ENCODE results near the gene KBTBD4. TPM values are rescaled to one million over a fixed set of nuclear protein-coding genes. Genes with fewer than 3 reads are reported as not detected.

Gene KBTBD4
- total and polyA plus RNA-seq, 2 of the 8 experiments (the other 6 are each of a cell fraction or from before 2014, with no cell fraction given): 12.0 to 19.5 TPM

DNA sequence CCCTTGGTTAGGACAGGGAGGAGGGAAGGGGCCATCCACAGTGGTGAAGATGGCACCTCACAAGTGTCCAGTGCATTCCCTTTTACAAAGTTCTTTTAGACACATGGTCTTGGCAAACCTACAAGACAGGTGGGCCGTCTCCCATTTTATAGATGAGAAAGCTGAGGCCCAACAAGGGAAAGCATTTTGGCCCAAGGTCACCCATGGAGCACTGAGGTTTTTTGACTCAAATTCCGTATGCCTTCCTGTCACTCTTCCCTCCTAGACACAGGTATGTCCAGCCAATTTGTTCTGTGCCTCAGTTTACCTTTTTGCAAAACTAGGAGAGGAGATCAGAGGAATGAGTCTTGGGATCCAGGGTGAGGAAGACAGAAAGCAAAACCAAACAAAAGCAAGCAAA is 14.2 kb upstream of the KBTBD4 start:
- H3K4me2 ChIP-seq (ENCODE audit: insufficient read depth in 1 of 2, low read depth in 2 of 2, low read length in 2 of 2): peak overlapping the region; percentile 66 to 69
- no peak overlapping the region for H2BK12ac ChIP-seq (ENCODE audit: low read depth, low read length)
- no peaks in the 10 kb centered on the region for H3K9me3 ChIP-seq (ENCODE audit: insufficient read depth in 2 of 2, low read depth in 1 of 2, low read length in 1 of 2)
- no peak overlapping the region for H2BK120ac ChIP-seq (replicated peaks; ENCODE audit: low read depth, low read length)
- peaks cover 3 to 8% (median 4%) of the 10 kb centered on the region in 4 experiments; a peak in 6 of 7 replicates for H3K4me1 ChIP-seq (replicated peaks in 1 of 4; ENCODE audit: control insufficient read depth in 3 of 4, insufficient read depth in 4 of 4, low read length in 3 of 4)
- peaks cover 2% of the 10 kb centered on the region; the same call in 1 of the 2 replicates for H3K23me2 ChIP-seq (ENCODE audit: low read depth, low read length)
- peaks cover 0 to 32% (median 26%) of the 10 kb centered on the region in 4 experiments; a peak in 6 of 7 replicates for H3K27me3 ChIP-seq (replicated peaks in 1 of 4; ENCODE audit: control insufficient read depth in 3 of 4, extremely low read depth in 1 of 4, insufficient read depth in 3 of 4, low read length in 3 of 4)
- no peaks in the 10 kb centered on the region for H3K79me2 ChIP-seq (ENCODE audit: control insufficient read depth in 1 of 2, insufficient read depth in 2 of 2, low read length in 2 of 2)
- TF ChIP-seq KDM1A (IDR thresholded peaks at IDR 0.05; ENCODE audit: borderline replicate concordance, low read length): peak; percentile 34; the same call in 1 of the 2 replicates
- TF ChIP-seq GTF2F1 (IDR thresholded peaks at IDR 0.05; ENCODE audit: borderline replicate concordance, low read depth, low read length): no peak
- TF ChIP-seq POLR2A (IDR thresholded peaks at IDR 0.05; ENCODE audit: control extremely low read depth in 1 of 2, low read depth in 2 of 2, low read length in 2 of 2): no peak
- H3K56ac ChIP-seq (replicated peaks; ENCODE audit: insufficient read length, low read depth, low read length): no peak overlapping the region
- ChIA-PET CTCF (ENCODE audit: partially characterized antibody) (interaction anchor here (0.7 to 2.8 kb wide), 3 partner anchors 16 to 260 kb away, joined by 3 to 8 read pairs (median 7); no protein-coding TSS in a partner anchor), POLR2A (ENCODE audit: partially characterized antibody) (interaction anchor here (2.2 to 5.1 kb wide), 7 partner anchors 7 to 41 kb away, joined by 8 to 42 read pairs (median 10); partner anchors contain the start of genes FAM180B, KBTBD4, NDUFS3 and PTPMT1)
- H3K4ac ChIP-seq (replicated peaks; ENCODE audit: insufficient read length, low read depth, low read length): no peak overlapping the region
- no peak overlapping the region for H4K91ac ChIP-seq (replicated peaks; ENCODE audit: insufficient read length, low read length)
- H3K14ac ChIP-seq (ENCODE audit: insufficient read length): no peak overlapping the region
- no peak overlapping the region for H4K5ac ChIP-seq (ENCODE audit: insufficient read length, low read depth, low read length)
- WGBS, 2 experiments (ENCODE audit: extremely low coverage in 1 of 2, insufficient coverage in 1 of 2, insufficient read length in 1 of 2, insufficient replicate concordance in 2 of 2, low coverage in 1 of 2, low lambda C conversion rate in 2 of 2, missing lambda C conversion rate in 1 of 2): 95% methylated on average over 2 of the region's 2 CpGs; no CpG with 5 or more reads in 1 of the 2 experiments
- H4K8ac ChIP-seq (ENCODE audit: extremely low read depth, insufficient read depth, low read length): no peak overlapping the region
- no peak overlapping the region for H2BK5ac ChIP-seq (ENCODE audit: low read depth, low read length)
- DNase-seq (ENCODE audit: low read depth in 1 of 2, low spot score in 2 of 2) (no peak), FAIRE-seq (no peak)
- peak overlapping the region; percentile 49 to 94 (median 63); a peak in 5 of 8 replicates for H3K4me3 ChIP-seq (ENCODE audit: extremely low read depth in 1 of 4, insufficient read depth in 2 of 4, low read depth in 3 of 4, low read length in 4 of 4)
- H2BK15ac ChIP-seq (ENCODE audit: low read length): no peak overlapping the region
- H3K9ac ChIP-seq (replicated peaks in 1 of 4; ENCODE audit: extremely low read depth in 1 of 4, low read depth in 3 of 4, low read length in 3 of 4): no peak overlapping the region
- H3K27ac ChIP-seq (ENCODE audit: low read depth, low read length): no peak overlapping the region
- no peak overlapping the region for H2BK20ac ChIP-seq (ENCODE audit: low read length)
- no peaks in the 10 kb centered on the region for H3K36me3 ChIP-seq (ENCODE audit: control insufficient read depth in 2 of 4, insufficient read depth in 4 of 4, low read length in 3 of 4)
- no peak overlapping the region for H3K23ac ChIP-seq (ENCODE audit: insufficient read length)
- H2AK5ac ChIP-seq (ENCODE audit: low read depth, low read length): no peak overlapping the region
- no peak overlapping the region for H2AFZ ChIP-seq (ENCODE audit: low read length)
- H3K18ac ChIP-seq (ENCODE audit: extremely low read depth, low read length): no peak overlapping the region
- no peaks in the 10 kb centered on the region for H3K79me1 ChIP-seq (ENCODE audit: low read depth, low read length)
- H4K20me1 ChIP-seq (replicated peaks in 1 of 2; ENCODE audit: control insufficient read depth in 1 of 2, insufficient read depth in 2 of 2, low read length in 2 of 2): no peaks in the 10 kb centered on the region
